Ovary (tissue), 9 donors: ENCODE results near the gene PMPCA. TPM values are rescaled to one million over a fixed set of nuclear protein-coding genes. Genes with fewer than 3 reads are reported as not detected.

Source experiments
- DNase-seq, 5 donors: peaks; one replicate each; pipeline ENCODE4 v3.0.0-alpha.2; 2019 to 2020
- H3K27ac ChIP-seq, 2 donors: fragments of 200-600 bp; one replicate each; pipeline versions ENCODE4 v1.5.1 to v1.8.0; 2019 to 2022
- H3K27me3 ChIP-seq: fragments of 200-600 bp; one replicate; pipeline ENCODE4 v1.8.0; 2022
- H3K36me3 ChIP-seq: fragments of 200-600 bp; sonication (generic); one replicate; pipeline ENCODE4 v1.5.1; 2019
- H3K4me1 ChIP-seq: one replicate; pipeline ENCODE4 v1.8.1; 2013; ENCODE audit warnings: mild to moderate bottlenecking, moderate library complexity; ENCODE audit not compliant: insufficient read depth
- H3K4me3 ChIP-seq: fragments of 200-600 bp; sonication (generic); one replicate; pipeline ENCODE4 v1.5.1; 2017
- H3K9me3 ChIP-seq, 2 donors: fragments of 200-600 bp in 1 of 2; sonication (generic) in 1 of 2; one replicate each; pipeline versions ENCODE4 v1.5.1 to v1.8.1; 2013 to 2019; ENCODE audit warnings: mild to moderate bottlenecking in 1 of 2, moderate library complexity in 1 of 2
- EP300 ChIP-seq: sonication (generic); formaldehyde crosslinking; IDR thresholded peaks from one replicate; pipeline ENCODE4 v1.6.1; 2017; ENCODE audit warnings: antibody characterized with exemption
- POLR2A ChIP-seq: fragments of 450-650 bp; IDR thresholded peaks from one replicate; pipeline ENCODE4 v1.6.1; 2017; ENCODE audit warnings: antibody characterized with exemption, mild to moderate bottlenecking, moderate library complexity
- WGBS, 3 donors: extraction: QIAGEN DNeasy Blood & Tissue Kit in 1 of 3; methylation state at CpG; one replicate each; pipeline versions ENCODE4 v1.1.5 to v1.1.7; 2013 to 2017; 5-methylcytosine and 5-hydroxymethylcytosine counted together
- intact Hi-C, 4 donors: fragments of 100-400 bp; cut with DNase I; formaldehyde crosslinking; loops; one replicate each; pipeline versions ENCODE4 v1.11.0 to v1.15.1; 2022 to 2023
- polyA plus RNA-seq, 2 donors: library from polyadenylated mRNA; stranded (reverse); fragments of 200-250 nt in 1 of 2; fragments of 350-450 nt in 1 of 2; fragmentation: Illumina TruSeq in 1 of 2; extraction: RNeasy Lipid Tissue Mini Kit (QIAGEN cat#74804) in 1 of 2; gene quantifications; one replicate each; pipeline ENCODE4 v1.2.3, GENCODE V29; 2013 to 2014
- total RNA-seq, 7 donors: library from RNA; depleted of rRNA in 2 of 7; stranded (reverse); fragments of >200 nt in 2 of 7; fragmentation: NEBNext Ultra II Directional in 3 of 7; extraction: Animal tissue kit (Norgen Biotek cat#: 25700) in 3 of 7; gene quantifications; one replicate each; pipeline versions ENCODE4 v1.1.0 to v1.2.4, GENCODE V29; 2016 to 2023
- TF ChIP-seq, protein P1 (sequence below), 3 donors: fragments of 450-650 bp in 2 of 3; fragments of 200-600 bp in 1 of 3; IDR thresholded peaks; one replicate each; pipeline versions ENCODE4 v1.5.1 to v1.8.0; 2016 to 2022; ENCODE audit warnings: antibody characterized with exemption in 3 of 3, mild to moderate bottlenecking in 1 of 3
- donor health status: DM: no; HTN: no; CAD: no; lungs with moderate emphysema.
- donor health status: DM: no; HTN: no; CAD: no.
- donor health status: Bipolar disorder and iron deficiency.
- donor health status: DM: yes; HTN: yes; CAD: no.
- donor health status: DM: no; HTN: no; CAD: no.
- donor health status: DM: yes; HTN: yes; CAD: no.

PMPCA gene
- total and polyA plus RNA-seq, 9 donors = 18.7 to 82.4 (median 40.1) TPM

DNA sequence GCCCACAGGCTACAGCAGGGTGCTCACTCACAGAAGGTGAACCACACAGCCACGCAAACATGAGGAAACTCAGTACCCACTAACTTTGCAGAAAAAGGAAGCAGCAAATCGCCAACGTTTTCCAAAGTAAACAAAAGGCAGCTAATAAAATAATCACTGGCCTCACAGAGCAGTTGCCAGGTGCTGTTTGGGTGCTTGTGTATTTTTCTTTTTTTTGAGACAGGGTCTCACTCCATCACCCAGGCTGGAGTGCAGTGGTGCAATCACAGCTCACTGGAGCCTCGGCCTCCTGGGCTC lies 14.3 kb upstream of the PMPCA start:
- H3K9me3 ChIP-seq = no peaks in the 10 kb centered on the region
- no peak overlapping the region for H3K4me3 ChIP-seq
- intact Hi-C loops = no loop called here
- no peak overlapping the region for H3K27ac ChIP-seq
- 79 to 85% (median 83%) methylated on average over 4 of the region's 4 CpGs for WGBS, 3 donors
- H3K36me3 ChIP-seq = no peaks in the 10 kb centered on the region
- peaks cover 13% of the 10 kb centered on the region for H3K4me1 ChIP-seq
- H3K27me3 ChIP-seq = no peaks in the 10 kb centered on the region
- TF ChIP-seq POLR2A (no peak), EP300 (no peak)
- TF ChIP-seq, protein P1, sequence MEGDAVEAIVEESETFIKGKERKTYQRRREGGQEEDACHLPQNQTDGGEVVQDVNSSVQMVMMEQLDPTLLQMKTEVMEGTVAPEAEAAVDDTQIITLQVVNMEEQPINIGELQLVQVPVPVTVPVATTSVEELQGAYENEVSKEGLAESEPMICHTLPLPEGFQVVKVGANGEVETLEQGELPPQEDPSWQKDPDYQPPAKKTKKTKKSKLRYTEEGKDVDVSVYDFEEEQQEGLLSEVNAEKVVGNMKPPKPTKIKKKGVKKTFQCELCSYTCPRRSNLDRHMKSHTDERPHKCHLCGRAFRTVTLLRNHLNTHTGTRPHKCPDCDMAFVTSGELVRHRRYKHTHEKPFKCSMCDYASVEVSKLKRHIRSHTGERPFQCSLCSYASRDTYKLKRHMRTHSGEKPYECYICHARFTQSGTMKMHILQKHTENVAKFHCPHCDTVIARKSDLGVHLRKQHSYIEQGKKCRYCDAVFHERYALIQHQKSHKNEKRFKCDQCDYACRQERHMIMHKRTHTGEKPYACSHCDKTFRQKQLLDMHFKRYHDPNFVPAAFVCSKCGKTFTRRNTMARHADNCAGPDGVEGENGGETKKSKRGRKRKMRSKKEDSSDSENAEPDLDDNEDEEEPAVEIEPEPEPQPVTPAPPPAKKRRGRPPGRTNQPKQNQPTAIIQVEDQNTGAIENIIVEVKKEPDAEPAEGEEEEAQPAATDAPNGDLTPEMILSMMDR (IDR thresholded peaks at IDR 0.05) = no peak
- no peak for DNase-seq

DNA sequence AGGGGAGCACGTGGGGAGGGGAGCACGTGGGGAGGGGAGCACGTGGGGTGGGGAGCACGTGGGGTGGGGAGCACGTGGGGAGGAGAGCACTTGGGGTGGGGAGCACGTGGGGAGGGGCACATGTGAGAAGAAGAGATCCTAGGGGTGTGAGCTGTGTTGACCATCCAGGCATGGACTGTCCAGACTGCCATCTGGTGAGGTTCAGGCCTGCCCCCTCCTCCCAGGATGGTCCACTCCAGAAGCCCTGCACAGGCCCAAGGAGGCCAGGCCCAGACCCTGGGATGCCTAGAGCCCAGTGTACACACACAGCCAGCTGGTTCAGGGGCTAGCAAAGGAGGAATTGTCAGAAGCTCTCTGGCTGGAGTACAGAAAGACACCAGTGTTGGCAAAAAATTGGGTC lies 12.8 kb upstream of the PMPCA start:
- DNase-seq = no peak
- Histone ChIP-seq H3K27ac (no peak overlapping the region), H3K36me3 (no peaks in the 10 kb centered on the region), H3K9me3 (no peaks in the 10 kb centered on the region), H3K4me3 (no peak overlapping the region), H3K27me3 (no peaks in the 10 kb centered on the region), H3K4me1 (peaks cover 13% of the 10 kb centered on the region)
- intact Hi-C loops = no loop called here
- TF ChIP-seq POLR2A (no peak), EP300 (no peak)
- TF ChIP-seq, protein P1 (IDR thresholded peaks at IDR 0.05) = no peak
- WGBS, 3 donors = 42 to 90% (median 75%) methylated on average over 2 to 6 of the region's 6 CpGs

DNA sequence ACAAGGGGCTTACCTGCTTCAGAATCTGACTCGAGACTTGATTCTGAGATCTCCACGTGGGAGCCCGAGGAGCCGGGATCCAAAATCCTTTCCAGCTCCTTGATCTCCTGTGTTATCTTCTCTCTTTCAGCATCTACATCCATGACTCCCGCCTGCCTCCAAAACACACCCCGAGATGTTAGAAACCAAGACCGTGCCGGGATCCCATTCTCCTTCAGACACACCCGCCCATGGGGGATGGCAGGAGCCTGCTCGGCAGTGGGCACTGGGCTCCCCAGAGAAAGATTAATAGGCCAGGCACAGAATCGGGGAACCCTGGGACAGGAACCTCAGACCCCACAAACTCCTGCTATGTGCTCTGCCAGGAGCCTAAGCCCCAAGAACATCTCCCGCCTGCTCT lies 12.2 kb upstream of the PMPCA start:
- H3K27ac ChIP-seq = no peak overlapping the region

DNA sequence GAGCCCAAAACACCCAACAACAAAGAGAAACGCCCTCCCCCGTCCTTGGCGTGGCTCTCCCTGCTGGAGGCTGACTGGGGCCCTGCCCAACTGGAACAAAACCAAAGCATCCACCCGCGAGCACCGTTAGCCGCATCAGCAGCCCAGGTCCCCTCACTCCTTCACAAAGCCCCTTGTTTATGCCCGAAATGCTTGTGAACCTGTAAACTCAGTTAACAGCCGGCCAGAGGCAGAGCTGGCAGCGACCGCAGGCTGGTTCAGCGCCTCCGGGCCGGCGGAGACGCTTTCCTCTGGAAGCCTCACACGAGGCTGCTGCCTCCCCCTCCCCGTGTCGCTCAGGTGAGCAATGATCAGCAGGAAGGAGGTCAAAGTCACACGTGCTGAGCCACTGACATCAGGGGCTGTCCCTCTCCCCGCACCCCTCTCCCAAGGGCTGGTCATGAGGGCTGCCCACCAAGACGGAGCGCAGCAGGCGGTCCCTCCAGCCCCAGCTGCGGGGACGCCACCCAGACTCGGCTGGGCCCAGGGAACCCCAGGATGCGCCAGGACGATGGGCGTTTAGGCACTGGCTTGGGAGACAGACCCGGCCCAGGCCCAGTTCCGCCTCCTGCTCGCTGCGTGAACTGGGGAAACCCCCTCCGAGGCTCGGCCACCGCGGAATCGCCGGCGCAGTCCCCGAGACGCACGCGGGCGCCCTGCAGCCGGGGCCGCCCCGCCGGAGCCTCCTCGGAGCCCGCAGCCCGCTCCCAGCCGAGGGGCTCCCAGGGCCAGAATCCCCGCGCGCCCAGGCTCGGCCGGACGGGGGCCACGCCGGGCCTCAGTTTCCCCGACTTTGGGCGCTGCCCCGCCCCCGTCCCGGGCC lies 11.1 kb upstream of the PMPCA start:
- TF ChIP-seq EP300 (no peak), POLR2A (no peak)
- TF ChIP-seq, protein P1 (IDR thresholded peaks at IDR 0.05) = no peak
- WGBS, 3 donors = 0 to 1% (median 0%) methylated on average over 31 to 67 of the region's 67 CpGs
- Histone ChIP-seq H3K4me1 (peaks cover 13% of the 10 kb centered on the region), H3K27ac (no peak overlapping the region), H3K36me3 (no peaks in the 10 kb centered on the region), H3K4me3 (peak overlapping the region; percentile 89), H3K9me3 (no peaks in the 10 kb centered on the region), H3K27me3 (no peaks in the 10 kb centered on the region)
- intact Hi-C loops = loop anchor here in 2 of 4 donors (2.0 to 5.0 kb wide), 2 partner anchors 87 to 89 kb away; no protein-coding TSS in a partner anchor
- DNase-seq = peak in 2 of 5 donors; percentile 29 to 43

More for the DNA sequence above, 12.2 kb upstream of the PMPCA start:
- Histone ChIP-seq H3K9me3 (no peaks in the 10 kb centered on the region), H3K4me3 (no peak overlapping the region), H3K27me3 (no peaks in the 10 kb centered on the region), H3K4me1 (peaks cover 13% of the 10 kb centered on the region), H3K36me3 (no peaks in the 10 kb centered on the region)
- intact Hi-C loops = no loop called here
- 88 to 90% (median 89%) methylated on average over 12 of the region's 12 CpGs for WGBS, 3 donors
- DNase-seq = no peak
- TF ChIP-seq EP300 = no peak
- TF ChIP-seq POLR2A = no peak
- TF ChIP-seq, protein P1 (IDR thresholded peaks at IDR 0.05) = no peak
